Measurements from ENCODE around the gene CYP2C9.

DNA sequence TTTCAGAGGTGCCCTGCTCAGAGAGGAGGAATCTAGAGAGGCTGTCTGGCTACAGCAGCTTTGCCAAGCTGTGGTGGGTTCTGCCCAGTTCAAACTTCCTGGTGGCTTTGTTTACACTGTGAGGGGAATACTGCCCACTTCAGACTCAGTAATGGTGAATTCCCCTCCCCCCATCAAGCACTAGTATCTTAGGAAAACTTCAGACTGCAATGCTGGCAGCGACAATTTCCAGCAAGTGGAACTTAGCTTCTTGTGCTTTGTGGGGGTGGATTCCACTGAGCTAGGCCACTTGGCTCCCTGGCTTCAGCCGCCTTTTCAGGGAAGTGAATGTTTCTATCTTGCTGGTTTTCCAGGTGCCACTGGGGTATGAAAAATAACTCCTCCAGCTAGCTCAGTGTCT, 88.0 kb downstream of the CYP2C9 start:
- TF ChIP-seq KLF16 (CRISPR knock-in tag; IDR thresholded peaks at IDR 0.05) (no peak), JUN (CRISPR knock-in tag; IDR thresholded peaks at IDR 0.05) (no peak)

All from HepG2 (cell line).